ENCODE measurements around the gene BEND6.

Gene BEND6

GRCh38 chr6:56954403-56955170, at the start of gene BEND6:
TSS of gene BEND6 (plus strand) at chr6:56955107. CDS start at chr6:56981811, 26,704 bp downstream.
- DNase-seq (ENCODE audit: low read depth in 2 of 3, low spot score in 2 of 3) = peak in 2 of 3 experiments; percentile 2 to 10

DNA sequence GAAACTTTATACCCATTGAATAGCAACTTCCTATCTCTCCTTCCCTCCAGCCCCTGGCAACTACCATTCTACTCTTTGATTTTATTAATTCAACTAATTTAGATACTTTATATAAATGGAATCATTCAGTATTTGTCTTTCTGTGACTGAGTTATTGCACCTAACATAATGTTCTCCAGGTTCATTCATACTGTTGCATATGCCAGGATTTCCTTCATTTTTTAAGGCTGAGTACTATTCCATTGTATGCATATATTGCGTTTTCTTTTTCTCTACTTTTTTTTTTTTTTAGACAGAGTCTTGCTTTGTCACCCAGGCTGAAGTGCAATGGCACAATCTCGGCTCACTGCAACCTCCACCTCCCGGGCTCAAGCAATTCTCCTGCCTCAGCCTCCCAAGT, 49.5 kb upstream of the BEND6 start:
- no peak for DNase-seq (ENCODE audit: low read depth in 2 of 3, low spot score in 2 of 3)

GRCh38 chr6:56906752-56907151, 48.2 kb upstream of the BEND6 start:
- no peak for DNase-seq (ENCODE audit: low read depth in 2 of 3, low spot score in 2 of 3)

GRCh38 chr6:56909115-56909907, 45.6 kb upstream of the BEND6 start:
- no peak for DNase-seq (ENCODE audit: low read depth in 2 of 3, low spot score in 2 of 3)

- no peak for DNase-seq (ENCODE audit: low read depth in 2 of 3, low spot score in 2 of 3)
Measured at GRCh38 chr6:56911847-56912246, 43.1 kb upstream of the BEND6 start.

DNA sequence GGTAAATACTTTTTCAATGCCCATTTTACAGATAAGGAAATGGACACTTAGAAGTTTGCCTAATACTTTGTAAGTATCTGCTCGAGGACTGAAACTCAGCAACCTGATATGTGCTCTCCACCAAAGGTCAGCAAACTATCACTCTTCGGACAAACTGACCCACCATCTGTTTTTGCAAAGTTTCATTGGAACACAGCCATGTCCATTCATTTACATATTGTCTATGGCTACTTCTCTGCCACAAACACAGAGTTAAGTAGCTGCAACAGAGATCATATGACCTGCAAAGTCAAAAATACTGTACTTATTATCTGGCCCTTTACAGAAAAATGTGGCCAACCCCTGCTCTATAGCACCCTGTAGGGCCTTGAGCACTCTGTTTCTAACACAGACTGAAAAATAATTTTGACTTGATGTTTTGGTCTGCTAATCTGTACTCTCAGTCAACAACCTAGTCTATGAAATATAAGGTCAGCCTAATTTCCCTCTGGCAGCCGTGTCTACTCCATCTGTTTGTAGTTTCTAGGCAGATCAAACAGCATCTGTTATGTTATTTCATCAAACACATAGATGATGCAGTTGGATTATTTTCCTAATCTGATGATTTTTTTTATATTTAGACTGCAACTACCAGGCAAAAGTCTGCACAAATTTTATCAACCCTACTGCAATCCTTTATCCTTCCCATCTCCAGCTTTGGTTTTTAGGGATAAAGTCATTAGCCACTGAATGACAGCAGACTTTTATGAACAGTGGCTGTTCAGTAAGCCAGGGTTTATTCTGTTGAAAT, 41.4 kb upstream of the BEND6 start:
- no peak for DNase-seq (ENCODE audit: low read depth in 2 of 3, low spot score in 2 of 3)

DNA sequence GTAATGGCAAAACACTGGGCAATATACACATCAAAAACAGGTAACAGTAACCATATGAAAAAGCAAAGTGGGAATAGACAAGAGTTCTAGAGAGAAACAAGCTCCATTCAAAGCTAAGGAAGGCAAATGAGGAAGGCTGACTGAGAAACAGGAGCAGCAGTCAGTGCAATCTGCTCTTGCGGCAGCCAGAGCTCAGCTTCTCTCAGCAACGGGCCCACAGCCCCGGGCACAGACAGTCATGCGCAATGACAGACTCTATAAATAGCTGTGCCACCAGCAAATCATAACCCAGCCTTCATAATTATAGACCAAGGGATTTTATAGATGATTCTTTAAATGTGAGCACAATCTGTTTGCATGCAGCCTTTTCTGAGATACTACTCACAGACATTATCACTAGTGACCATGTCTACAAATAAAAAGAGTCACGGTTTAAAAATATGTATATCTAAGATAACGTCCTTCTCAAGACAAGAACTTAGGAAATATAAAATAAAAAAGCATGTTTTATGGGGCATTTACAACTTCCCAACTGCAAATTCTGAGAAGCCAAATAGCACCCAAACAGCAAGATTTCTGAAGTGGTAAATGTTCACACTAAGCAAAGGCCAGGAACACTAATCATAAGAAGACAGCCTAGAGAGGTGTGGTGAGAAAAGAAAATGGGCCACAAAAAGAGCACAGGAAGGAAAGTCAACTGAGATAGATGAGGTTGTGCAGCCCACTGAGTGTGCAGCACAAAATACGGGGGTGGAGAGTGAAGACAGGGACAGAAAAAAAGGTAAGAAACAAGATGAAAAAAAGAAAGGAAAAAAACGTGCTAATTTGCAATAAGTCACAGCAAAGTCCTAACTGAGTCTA, 39.9 kb upstream of the BEND6 start:
- DNase-seq (ENCODE audit: low read depth in 2 of 3, low spot score in 2 of 3) = no peak

DNA sequence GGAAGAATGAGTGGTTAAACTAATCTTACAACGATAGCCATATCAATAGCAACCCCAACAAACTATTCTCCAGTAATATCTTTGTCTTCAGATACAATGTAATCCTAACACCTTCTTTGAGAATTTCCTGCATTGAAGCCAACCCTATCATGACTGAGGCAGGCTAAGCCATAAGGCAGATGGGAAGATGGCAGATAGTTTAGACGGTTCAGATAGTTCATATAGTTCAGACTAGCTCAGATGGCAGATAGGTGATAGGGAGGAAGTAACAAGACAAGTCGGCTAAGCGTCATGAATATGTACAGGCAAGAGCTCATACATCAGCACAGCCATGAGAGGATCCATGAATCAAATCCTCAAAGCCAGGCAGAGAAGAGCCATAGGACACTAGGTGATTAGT, 39.1 kb upstream of the BEND6 start:
- DNase-seq (ENCODE audit: low read depth in 2 of 3, low spot score in 2 of 3) = no peak

DNA sequence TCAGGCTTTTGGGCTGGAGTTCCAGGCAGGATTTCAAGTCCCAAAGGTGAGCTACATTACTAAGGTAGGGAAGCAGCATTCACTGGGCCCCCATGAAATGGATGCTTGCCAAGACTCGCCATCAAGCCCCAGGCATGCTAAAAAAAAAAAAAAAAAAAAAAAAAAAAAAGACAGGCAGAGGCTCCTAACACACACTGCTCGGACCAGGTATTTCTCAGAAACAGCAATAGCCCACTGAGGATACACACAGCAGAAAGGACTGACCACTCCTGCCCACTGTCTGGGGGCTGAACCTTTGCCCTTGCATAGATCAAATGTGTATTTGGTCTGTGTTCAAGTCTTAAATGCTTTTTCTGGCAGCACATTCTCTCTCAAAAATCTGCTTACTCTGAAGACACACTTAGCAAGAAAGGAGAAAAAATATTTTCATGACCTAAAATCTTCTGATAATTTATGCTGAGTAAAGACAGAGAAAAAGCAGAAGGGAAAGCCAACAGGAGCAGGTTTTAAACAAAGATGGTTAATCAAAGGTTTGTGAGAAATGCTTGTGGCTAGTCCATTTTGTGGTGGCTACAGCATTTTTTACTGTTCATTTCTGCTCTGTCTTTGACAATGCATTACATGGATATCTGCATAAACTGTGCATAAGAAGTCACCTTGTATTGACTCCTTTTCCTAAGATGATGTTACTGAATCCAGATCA, 37.9 kb upstream of the BEND6 start:
- DNase-seq (ENCODE audit: low read depth in 2 of 3, low spot score in 2 of 3) = no peak

- DNase-seq (ENCODE audit: low read depth in 2 of 3, low spot score in 2 of 3) = no peak
Measured at GRCh38 chr6:56922645-56923044, 32.3 kb upstream of the BEND6 start.

- DNase-seq (ENCODE audit: low read depth in 2 of 3, low spot score in 2 of 3) = no peak
Measured at GRCh38 chr6:56923565-56923964, 31.3 kb upstream of the BEND6 start.

- DNase-seq (ENCODE audit: low read depth in 2 of 3, low spot score in 2 of 3) = no peak
Measured at GRCh38 chr6:56927538-56928453, 27.1 kb upstream of the BEND6 start.

DNA sequence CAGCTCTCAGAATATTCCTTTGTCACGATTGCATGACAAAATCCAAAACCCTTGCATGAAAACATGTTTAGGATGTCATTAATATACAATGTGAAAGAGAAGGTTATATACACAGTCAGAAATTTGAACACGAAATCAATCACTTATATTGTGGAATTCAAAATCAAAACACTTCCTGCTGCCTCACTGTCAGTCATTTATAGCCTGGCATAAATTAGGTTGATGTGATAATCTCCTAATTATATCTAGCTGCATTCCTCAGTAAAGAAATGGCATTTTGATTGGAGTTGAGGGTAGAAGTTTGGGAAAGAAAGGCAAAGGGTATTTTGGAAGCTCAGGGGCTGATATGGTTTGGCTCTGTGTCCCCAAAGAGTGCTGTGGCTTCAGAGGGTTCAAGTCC, 24.1 kb upstream of the BEND6 start:
- no peak for DNase-seq (ENCODE audit: low read depth in 2 of 3, low spot score in 2 of 3)

DNA sequence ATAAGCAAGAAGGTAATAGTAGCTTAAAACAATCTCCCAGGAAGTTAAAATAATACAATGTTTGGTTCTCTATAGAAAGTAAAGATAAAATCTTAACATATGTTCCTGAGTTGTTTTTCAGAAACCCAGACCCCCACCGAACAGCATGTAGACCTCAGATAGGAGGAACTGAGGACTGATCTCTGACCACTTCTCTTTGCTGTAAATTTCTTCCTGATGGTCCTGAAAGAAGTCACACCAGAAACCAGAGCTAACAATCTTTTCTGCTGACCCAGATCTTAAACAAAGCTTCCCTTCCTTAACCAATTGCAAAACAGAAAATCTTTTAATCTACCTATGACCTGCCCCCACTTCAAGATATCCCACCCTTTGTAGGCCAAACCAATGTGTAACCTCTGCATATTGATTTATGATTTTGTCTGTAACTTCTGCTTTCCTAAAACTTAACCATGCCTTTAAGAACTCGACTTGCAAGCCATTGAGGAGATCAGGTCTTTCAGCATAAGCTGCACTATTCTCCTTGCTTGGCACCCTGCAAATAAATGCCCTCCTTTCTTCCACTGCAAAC, 21.9 kb upstream of the BEND6 start:
- no peak for DNase-seq (ENCODE audit: low read depth in 2 of 3, low spot score in 2 of 3)

GRCh38 chr6:56933650-56934049, 21.3 kb upstream of the BEND6 start:
- no peak for DNase-seq (ENCODE audit: low read depth in 2 of 3, low spot score in 2 of 3)

- no peak for DNase-seq (ENCODE audit: low read depth in 2 of 3, low spot score in 2 of 3)
Measured at GRCh38 chr6:56934876-56935275, 20.0 kb upstream of the BEND6 start.

DNA sequence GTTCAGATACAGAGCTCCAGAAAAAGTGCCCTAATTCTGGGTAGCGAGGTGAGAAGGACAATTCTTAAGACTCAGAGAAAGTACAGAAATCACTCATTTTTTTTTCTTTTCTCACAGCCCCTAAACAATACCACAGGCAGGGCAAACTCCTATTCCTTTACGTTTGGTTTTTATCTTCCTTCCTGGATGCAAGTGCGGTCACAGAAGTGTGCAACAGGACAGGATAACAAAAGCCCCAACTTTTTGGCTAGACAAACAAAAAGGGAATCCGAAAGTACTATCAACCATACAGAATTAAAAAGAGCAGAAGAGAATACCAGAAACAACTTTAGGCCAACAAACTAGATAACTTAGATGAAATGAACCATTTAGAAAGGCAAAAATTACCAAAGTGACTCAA, 18.4 kb upstream of the BEND6 start:
- DNase-seq (ENCODE audit: low read depth in 2 of 3, low spot score in 2 of 3) = no peak

GRCh38 chr6:56938649-56939191, 16.2 kb upstream of the BEND6 start:
- no peak for DNase-seq (ENCODE audit: low read depth in 2 of 3, low spot score in 2 of 3)

All from activated CD8-positive, alpha-beta memory T cell treated with anti-CD3 and anti-CD28 coated beads for 48 hours (primary cell).